ENCODE data around the gene MVB12B.

The MVB12B gene

DNA sequence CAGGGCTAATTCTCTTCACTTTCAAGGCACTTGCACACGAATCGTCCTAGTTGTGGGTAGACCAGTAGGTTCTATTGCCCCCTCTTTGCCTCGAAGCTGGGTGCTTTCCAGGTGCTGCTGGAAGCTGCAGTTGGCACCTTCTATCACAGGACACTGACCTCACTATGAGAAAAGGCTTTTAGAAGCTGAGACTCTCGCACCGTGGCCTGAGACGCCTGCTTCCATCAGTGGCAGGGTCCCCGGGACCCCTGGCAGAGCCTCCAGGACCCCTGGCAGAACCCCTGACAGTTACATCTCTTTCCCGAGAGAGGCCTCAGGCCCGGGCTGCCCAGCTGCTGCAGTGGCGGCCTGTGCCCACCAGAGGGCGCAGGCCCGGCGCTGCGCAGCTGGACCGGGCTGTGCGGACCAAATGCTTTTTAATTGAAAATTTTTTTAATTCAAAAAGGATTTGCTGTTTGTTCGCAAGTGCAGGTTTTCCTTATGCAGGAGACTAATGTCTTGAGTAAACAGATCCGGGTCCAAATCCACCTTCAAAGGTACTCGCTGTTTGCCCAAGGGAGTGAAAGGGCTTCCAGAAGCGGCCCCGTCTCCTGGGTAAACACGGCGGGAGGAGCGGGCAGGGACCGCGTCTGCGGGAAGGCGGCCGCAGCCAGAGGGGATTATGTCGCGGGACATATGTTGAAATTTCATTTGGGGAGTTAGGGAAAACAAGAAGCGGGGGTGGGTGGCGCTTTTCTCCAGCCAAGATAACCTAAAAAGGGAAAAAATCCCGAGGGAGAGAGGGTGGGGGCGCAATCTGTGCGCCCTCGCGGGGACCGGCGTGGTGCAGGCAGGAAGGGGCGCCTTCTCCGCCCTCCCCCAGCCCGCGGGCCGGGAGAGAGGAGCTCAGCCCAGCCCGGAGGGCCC is 172.6 kb downstream of the MVB12B start:
- peak; percentile 74 for DNase-seq (ENCODE audit: low spot score)
- in situ Hi-C loops (cut with MboI; ENCODE audit: low pct_unique_long_range_greater_than_20kb, low sequenced_read_pairs, unreplicated experiment) = no loop called here
- TF ChIP-seq, protein P1, sequence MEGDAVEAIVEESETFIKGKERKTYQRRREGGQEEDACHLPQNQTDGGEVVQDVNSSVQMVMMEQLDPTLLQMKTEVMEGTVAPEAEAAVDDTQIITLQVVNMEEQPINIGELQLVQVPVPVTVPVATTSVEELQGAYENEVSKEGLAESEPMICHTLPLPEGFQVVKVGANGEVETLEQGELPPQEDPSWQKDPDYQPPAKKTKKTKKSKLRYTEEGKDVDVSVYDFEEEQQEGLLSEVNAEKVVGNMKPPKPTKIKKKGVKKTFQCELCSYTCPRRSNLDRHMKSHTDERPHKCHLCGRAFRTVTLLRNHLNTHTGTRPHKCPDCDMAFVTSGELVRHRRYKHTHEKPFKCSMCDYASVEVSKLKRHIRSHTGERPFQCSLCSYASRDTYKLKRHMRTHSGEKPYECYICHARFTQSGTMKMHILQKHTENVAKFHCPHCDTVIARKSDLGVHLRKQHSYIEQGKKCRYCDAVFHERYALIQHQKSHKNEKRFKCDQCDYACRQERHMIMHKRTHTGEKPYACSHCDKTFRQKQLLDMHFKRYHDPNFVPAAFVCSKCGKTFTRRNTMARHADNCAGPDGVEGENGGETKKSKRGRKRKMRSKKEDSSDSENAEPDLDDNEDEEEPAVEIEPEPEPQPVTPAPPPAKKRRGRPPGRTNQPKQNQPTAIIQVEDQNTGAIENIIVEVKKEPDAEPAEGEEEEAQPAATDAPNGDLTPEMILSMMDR (IDR thresholded peaks at IDR 0.05; ENCODE audit: extremely low read depth, insufficient read depth, missing control alignments) = peak; percentile 93

GRCh38 chr9:126499911-126500599 is 173.4 kb downstream of the MVB12B start:
- DNase-seq (ENCODE audit: low spot score) = no peak
- in situ Hi-C loops (cut with MboI; ENCODE audit: low pct_unique_long_range_greater_than_20kb, low sequenced_read_pairs, unreplicated experiment) = loop anchor here (10.0 kb wide), 1 partner anchor 55 kb away; no protein-coding TSS in a partner anchor
- TF ChIP-seq, protein P1 (IDR thresholded peaks at IDR 0.05; ENCODE audit: extremely low read depth, insufficient read depth, missing control alignments) = no peak

DNA sequence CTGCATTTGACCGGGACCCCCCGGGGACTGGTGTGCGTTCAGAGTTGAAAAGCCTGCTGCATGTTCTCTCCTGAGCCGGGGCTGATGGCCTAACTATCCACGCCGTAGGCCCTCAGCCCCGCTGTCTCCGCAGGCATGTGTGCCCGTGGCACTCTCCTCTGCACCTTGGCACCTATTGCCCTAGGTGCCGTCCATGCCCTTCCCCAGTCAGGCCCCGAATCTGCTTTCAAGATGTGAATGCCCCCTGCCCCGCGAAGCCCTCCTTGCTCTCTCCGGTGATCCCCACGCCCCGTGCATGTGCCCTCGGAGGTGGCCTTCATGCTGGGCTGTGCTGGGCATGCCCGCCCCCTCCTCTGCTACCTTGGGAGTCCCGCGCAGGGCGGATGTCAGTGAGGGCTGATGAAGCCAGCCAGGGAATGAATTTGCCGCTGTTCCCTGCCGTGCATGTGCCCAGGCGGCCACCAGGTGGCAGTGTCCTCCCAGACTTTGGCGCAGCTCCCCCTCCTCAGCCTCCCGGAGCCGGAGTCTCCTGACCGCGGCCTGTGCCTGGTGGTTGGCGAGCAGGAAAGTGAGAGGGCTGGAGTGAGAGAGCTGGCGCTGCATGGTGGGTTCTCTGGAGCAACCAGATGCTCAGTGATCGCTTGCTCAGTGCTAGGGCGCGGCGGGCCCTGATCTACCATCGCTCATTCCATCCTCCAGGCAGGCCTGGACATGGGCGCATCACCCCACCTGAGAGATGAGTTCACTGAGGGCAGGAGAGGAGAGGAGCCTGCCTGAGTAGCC is 174.2 kb downstream of the MVB12B start:
- in situ Hi-C loops (cut with MboI; ENCODE audit: low pct_unique_long_range_greater_than_20kb, low sequenced_read_pairs, unreplicated experiment) = loop anchor here (10.0 kb wide), 1 partner anchor 54 kb away; no protein-coding TSS in a partner anchor
- TF ChIP-seq, protein P1 (IDR thresholded peaks at IDR 0.05; ENCODE audit: extremely low read depth, insufficient read depth, missing control alignments) = peak; percentile 98
- DNase-seq (ENCODE audit: low spot score) = peak; percentile 88

GRCh38 chr9:126501383-126502331 is 175.0 kb downstream of the MVB12B start:
- in situ Hi-C loops (cut with MboI; ENCODE audit: low pct_unique_long_range_greater_than_20kb, low sequenced_read_pairs, unreplicated experiment) = loop anchor here (10.0 kb wide), 1 partner anchor 53 kb away; no protein-coding TSS in a partner anchor
- no peak for DNase-seq (ENCODE audit: low spot score)
- TF ChIP-seq, protein P1 (IDR thresholded peaks at IDR 0.05; ENCODE audit: extremely low read depth, insufficient read depth, missing control alignments) = no peak

DNA sequence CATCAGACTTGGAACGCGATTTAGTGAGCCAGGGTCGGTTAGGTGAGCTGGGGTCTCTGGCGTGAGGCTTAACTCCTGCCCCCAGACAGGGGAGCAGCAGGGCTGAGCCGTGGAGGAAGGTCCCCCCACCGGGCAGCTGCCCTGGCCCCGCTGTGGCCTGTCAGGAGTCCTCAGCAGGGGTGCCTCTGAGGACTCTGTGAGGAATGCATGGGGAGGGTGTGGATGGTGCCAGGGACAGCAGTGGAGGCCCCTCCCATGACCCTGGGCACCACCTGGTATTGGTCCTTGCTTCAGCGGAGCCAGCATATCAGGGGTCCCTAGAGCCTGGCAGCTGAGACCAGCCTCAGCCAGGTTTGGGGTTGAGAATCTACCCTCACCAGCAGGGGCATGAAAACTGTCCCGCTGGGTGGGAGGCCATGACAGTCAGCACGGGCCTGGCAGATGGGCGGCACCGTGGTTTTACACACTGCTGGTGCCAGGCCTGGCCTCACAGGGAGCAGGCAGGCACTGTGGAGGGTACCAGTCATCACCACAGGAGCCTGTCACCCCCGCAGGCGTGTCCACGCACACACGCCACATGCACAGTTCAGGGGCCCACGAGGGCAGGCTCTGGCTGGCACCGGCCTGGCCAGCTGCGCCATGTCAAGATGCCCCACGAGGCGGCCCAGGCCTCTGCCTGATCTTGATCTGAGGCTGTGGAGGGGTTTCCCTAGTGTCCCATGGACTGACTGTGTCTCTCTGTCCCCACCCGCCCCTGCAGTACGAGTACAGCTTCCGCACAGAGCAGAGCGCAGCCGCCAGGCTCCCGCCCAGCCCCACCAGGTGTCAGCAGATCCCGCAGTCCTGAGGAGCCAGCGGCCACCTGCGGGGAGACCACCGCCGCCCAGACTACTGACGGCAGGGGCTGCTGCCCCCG is 176.0 kb downstream of the MVB12B start:
- TF ChIP-seq, protein P1 (IDR thresholded peaks at IDR 0.05; ENCODE audit: extremely low read depth, insufficient read depth, missing control alignments) = no peak
- DNase-seq (ENCODE audit: low spot score) = no peak
- in situ Hi-C loops (cut with MboI; ENCODE audit: low pct_unique_long_range_greater_than_20kb, low sequenced_read_pairs, unreplicated experiment) = loop anchor here (10.0 kb wide), 1 partner anchor 52 kb away; no protein-coding TSS in a partner anchor
